GM13977 (cell line): ENCODE results near the gene FUZ.

Source experiments
- DNase-seq: peaks from one replicate; pipeline ENCODE4 v3.0.0; 2012; ENCODE audit warnings: low spot score
- in situ Hi-C: fragments of 300-500 bp; cut with MboI; formaldehyde crosslinking; loops from one replicate; pipeline ENCODE4 v1.12.0; 2022; ENCODE audit warnings: low sequenced_read_pairs, low pct_unique_long_range_greater_than_20kb, mixed read lengths, inconsistent platforms; ENCODE audit not compliant: unreplicated experiment
- TF ChIP-seq, protein P1 (sequence below): IDR thresholded peaks from 2 replicates; pipeline ENCODE4 v1.5.1; 2012; ENCODE audit warnings: mild to moderate bottlenecking, control low read depth; ENCODE audit not compliant: insufficient read depth; ENCODE audit errors: extremely low read depth, missing control alignments

The FUZ gene

DNA sequence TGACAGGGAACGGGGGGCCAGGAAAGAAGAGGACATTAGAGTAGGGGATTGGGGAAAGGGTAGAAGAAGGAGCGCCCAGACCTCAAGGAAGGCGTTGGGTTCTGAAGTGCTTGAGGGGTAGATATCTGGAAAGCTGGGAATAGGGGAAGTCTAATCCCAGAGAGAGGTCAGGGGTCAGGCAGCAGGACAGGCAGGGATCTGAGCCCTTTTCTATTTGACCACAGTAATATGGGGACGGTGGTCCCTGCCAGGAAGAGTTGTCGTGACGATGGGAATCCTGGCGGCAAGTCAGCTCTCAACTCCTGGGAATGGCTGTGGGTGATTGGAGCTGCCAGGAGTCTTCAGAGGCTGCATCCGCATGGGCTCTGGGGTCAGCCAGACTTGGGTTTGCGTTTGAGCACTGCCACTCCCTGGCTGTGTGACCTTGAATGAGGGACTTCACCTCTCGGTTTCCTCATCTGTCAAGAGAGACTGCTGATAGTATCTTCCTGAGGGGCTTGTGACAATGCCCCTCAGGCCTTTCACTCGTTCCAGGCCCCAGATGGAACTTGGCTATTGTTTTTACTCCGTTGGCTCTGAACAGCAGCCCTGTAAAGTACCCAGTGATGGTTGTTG, 45.0 kb downstream of the FUZ start:
- DNase-seq, result no peak
- TF ChIP-seq, protein P1, sequence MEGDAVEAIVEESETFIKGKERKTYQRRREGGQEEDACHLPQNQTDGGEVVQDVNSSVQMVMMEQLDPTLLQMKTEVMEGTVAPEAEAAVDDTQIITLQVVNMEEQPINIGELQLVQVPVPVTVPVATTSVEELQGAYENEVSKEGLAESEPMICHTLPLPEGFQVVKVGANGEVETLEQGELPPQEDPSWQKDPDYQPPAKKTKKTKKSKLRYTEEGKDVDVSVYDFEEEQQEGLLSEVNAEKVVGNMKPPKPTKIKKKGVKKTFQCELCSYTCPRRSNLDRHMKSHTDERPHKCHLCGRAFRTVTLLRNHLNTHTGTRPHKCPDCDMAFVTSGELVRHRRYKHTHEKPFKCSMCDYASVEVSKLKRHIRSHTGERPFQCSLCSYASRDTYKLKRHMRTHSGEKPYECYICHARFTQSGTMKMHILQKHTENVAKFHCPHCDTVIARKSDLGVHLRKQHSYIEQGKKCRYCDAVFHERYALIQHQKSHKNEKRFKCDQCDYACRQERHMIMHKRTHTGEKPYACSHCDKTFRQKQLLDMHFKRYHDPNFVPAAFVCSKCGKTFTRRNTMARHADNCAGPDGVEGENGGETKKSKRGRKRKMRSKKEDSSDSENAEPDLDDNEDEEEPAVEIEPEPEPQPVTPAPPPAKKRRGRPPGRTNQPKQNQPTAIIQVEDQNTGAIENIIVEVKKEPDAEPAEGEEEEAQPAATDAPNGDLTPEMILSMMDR, result no peak
- in situ Hi-C loops, result no loop called here

DNA sequence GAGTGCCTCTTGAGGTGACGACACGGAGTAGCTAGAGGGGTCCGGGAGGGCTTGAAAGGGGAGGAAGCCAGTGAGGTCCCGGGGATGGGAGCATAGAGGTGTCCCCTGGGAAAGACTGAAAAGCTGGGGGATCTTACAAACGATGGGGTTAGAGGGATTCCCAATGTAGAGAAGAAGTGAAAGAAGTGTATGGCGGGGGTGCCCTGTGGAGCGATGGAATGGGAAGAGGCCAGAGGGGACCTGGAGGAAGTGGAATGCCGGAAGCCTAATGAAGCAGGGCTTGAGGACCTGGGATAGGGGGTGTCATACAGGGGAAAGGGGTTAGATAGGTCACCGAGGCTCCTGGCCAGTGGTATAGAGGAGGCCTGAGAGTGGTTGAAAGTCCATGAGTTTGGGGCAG, 45.7 kb downstream of the FUZ start:
- TF ChIP-seq, protein P1, result no peak
- in situ Hi-C loops, result no loop called here
- no peak for DNase-seq

DNA sequence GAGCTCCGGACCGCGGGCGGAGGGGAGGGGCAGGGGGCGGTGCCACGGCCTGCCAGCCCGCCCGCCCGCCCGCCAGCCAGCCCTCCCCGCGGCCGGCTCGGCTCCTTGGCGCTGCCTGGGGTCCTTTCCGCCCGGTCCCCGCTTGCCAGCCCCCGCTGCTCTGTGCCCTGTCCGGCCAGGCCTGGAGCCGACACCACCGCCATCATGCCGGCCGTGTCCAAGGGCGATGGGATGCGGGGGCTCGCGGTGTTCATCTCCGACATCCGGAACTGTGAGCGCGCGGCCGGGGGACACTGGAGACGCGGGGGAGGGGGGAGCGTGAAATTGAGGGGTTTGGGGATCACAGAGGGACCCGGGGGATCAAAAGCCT, 46.2 kb downstream of the FUZ start, which contains the start of gene AP2A1:
Gene AP2A1 (plus strand): TSS at position 72 of the 370 bp plus-strand sequence. CDS start 133 bp downstream, at position 205.
- DNase-seq, result no peak
- in situ Hi-C loops, result no loop called here
- TF ChIP-seq, protein P1, result no peak

DNA sequence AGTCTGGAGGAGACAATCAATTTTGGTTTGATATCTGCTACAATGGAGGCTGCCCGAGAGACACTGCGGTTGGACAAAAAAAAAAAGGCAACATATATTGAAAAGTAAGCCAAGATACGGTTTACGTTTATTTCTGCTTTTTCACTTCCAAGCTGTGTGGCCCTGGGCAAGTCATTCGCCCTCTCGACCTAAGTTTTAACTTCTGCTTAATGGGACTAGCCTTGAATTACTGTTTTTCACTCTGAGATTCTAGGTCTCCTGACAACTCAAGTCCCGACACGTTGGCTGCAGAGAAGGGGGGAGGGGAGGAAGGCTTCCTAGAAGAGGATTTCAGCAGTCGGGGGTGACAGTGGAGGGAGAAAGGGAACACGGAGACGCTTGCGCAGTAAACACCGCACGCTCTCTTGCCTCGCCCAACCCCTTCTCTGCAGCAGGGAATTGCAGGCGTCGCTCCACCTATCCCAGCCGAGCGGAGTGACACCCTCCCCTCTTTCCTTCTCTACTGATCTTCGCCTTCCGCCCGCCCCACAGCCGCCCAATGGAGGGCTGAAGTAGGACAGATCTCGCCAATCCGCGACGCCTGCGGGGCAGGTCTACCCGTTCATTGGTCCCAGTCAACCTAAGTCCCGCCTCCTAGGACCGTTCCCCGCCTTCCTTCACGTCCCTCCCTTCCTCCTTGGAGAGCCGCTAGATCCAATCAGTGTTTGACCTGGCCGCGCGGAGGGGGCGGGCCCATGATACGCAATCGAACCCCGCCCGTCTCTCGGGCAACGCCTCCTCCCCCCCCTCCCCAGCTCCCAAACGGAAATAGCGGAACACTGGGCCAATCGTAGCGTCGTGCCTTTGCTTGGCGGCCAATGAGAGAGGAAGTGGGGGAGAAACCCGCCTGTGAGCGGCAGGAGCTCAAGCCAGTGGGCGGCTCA, 46.8 kb downstream of the FUZ start:
- peak; percentile 100 for DNase-seq
- TF ChIP-seq, protein P1, result no peak
- in situ Hi-C loops, result no loop called here

DNA sequence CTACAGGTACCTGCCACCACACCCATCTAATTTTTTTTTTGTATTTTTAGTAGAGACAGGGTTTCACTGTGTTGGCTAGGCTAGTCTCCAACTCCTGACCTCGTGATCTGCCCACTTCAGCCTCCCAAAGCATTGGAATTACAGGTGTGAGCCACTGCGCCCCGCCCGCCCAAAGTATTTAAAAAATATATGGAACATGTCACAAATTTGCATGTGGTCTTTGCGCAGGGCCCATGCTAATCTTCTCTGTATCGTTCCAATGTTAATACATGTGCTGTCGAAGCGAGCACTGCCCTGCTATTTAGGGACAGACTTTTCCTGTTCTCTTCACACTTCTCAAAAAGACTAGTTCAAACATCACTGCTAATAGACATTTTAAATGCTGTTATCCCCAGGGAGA, 48.8 kb downstream of the FUZ start:
- in situ Hi-C loops, result no loop called here
- TF ChIP-seq, protein P1, result no peak

DNA sequence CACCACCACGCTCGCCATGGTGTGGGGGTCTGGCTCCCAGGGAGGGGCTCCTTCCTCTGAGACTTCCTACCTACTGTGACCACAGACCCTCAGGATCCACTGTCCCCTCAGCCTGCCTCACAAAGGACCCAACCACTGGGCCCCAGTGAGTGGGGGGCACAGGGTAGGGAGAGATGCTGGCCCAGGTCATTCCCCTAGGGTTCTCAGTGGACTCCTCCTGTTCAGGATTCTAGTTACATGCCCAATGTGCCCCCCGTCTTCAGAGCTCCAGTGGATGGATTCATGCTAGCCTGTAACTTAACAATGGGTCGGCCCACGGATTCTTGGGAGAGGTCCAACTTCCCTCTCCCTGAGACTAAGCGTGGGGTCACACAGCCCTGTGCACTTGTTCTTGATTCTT, 49.9 kb downstream of the FUZ start, which contains the start of gene TSKS:
Gene TSKS (minus strand): TSS at position 77 of the 400 bp plus-strand sequence. CDS start 59 bp downstream, at position 18.
- DNase-seq, result no peak
- TF ChIP-seq, protein P1, result no peak
- in situ Hi-C loops, result no loop called here

More for the DNA sequence above, 48.8 kb downstream of the FUZ start:
- DNase-seq, result no peak
